NB4 (cell line): ENCODE results near the gene VENTX.

Source experiments
- DNase-seq: peaks from one replicate; pipeline ENCODE4 v3.0.0; 2010; ENCODE audit warnings: low read depth
- H3K4me3 ChIP-seq: one replicate; pipeline ENCODE4 v1.5.1; 2011; ENCODE audit warnings: mild to moderate bottlenecking, low read depth, low read length, moderate library complexity
- MYC ChIP-seq: IDR thresholded peaks from 2 replicates; pipeline ENCODE4 v1.6.1; 2011; ENCODE audit warnings: low read depth, low read length
- POLR2A ChIP-seq: IDR thresholded peaks from 2 replicates; pipeline ENCODE4 v1.6.1; 2011; ENCODE audit warnings: mild to moderate bottlenecking; ENCODE audit not compliant: insufficient read length; ENCODE audit errors: extremely low read depth
- TF ChIP-seq, protein P1 (sequence below): IDR thresholded peaks from 2 replicates; pipeline ENCODE4 v1.6.1; 2011; ENCODE audit warnings: low read depth, low read length
- TF ChIP-seq, protein P2 (sequence below): IDR thresholded peaks from one replicate; pipeline ENCODE4 v1.5.1; 2012; ENCODE audit warnings: low read depth, low read length

Gene VENTX

DNA sequence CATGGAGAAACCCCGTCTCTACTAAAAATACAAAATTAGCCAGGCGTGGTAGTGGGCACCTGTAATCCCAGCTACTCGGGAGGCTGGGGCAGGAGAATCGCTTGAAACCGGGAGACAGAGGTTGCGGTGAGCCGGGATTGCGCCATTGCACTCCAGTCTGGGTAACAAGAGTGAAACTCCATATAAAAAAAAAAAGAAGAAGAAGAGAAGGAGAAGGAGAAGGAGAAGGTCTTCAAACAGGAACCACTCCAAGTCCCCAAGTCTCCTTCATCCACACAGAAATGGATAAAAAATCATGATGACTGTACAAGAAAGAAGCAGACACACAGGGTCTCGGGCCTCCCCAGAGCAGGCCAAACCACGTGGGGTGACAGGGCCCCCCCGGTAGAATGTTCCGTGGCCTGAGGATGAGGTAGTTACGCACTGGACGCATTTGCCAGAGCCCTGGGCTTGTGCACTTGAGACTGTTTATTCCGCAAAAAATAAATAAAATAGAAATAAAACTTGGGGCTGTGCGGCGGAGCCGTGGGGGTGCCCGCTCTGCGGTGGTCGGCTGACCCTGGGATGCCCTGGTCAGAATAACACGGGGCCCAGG lies 15.8 kb downstream of the VENTX start:
- H3K4me3 ChIP-seq, result no peak overlapping the region
- DNase-seq, result peak; percentile 53
- TF ChIP-seq, protein P1, sequence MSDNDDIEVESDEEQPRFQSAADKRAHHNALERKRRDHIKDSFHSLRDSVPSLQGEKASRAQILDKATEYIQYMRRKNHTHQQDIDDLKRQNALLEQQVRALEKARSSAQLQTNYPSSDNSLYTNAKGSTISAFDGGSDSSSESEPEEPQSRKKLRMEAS, result no peak
- TF ChIP-seq MYC (no peak), POLR2A (no peak)
- TF ChIP-seq, protein P2, sequence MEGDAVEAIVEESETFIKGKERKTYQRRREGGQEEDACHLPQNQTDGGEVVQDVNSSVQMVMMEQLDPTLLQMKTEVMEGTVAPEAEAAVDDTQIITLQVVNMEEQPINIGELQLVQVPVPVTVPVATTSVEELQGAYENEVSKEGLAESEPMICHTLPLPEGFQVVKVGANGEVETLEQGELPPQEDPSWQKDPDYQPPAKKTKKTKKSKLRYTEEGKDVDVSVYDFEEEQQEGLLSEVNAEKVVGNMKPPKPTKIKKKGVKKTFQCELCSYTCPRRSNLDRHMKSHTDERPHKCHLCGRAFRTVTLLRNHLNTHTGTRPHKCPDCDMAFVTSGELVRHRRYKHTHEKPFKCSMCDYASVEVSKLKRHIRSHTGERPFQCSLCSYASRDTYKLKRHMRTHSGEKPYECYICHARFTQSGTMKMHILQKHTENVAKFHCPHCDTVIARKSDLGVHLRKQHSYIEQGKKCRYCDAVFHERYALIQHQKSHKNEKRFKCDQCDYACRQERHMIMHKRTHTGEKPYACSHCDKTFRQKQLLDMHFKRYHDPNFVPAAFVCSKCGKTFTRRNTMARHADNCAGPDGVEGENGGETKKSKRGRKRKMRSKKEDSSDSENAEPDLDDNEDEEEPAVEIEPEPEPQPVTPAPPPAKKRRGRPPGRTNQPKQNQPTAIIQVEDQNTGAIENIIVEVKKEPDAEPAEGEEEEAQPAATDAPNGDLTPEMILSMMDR, result no peak

DNA sequence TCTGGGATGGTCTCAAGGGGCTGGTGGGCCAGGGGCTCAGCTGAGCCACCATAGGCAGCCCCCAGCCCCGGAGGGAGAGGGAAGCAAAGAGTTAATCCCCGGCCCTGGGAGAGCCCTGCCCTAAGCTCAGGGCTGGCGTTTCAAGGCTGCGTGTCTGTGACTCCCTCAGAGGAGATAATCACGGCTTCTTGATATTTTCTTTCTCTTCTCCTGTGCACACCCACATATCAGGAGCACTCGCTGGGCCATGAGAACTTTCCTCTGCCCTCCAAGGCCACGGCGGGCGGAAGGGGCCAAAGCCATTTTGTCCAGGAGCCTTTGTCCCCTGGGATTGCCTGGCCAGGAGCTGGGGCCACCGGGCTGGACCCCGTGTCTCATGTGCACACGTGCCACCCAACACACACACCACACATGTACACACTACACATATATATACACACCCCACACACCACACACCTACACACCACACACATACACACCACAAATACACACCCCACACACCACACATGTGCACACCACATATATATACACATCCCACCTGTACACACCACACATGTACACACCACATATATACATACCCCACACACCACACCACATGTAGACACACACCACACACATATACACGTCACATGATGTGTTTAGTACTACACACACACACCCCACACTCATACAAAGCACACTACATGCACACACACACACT lies 16.9 kb downstream of the VENTX start:
- H3K4me3 ChIP-seq, result no peak overlapping the region
- TF ChIP-seq POLR2A, result no peak
- no peak for TF ChIP-seq MYC
- TF ChIP-seq, protein P1, result no peak
- TF ChIP-seq, protein P2, result no peak
- DNase-seq, result no peak

DNA sequence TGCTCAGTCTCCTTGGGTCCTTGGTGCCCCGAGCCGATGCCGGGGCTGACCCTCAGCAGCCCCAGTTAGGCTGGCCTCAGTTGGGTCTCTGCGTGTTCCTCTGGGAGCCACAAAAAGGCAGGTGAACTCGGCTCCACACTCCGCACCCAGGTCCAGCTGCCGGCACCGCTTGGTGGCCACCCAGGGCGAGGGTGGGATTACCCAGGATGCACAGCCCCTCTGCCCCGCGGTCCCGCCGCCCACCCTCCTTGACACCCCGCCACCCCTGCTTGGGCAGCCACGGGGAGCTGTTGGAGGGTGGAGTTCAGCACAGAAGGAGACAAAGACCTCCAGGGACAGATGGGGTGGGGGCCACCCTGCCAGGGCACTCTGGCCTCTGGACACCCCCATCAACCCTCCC lies 17.7 kb downstream of the VENTX start:
- no peak overlapping the region for H3K4me3 ChIP-seq
- DNase-seq, result no peak
- TF ChIP-seq, protein P2, result no peak
- TF ChIP-seq POLR2A, result no peak
- no peak for TF ChIP-seq MYC
- TF ChIP-seq, protein P1, result no peak

DNA sequence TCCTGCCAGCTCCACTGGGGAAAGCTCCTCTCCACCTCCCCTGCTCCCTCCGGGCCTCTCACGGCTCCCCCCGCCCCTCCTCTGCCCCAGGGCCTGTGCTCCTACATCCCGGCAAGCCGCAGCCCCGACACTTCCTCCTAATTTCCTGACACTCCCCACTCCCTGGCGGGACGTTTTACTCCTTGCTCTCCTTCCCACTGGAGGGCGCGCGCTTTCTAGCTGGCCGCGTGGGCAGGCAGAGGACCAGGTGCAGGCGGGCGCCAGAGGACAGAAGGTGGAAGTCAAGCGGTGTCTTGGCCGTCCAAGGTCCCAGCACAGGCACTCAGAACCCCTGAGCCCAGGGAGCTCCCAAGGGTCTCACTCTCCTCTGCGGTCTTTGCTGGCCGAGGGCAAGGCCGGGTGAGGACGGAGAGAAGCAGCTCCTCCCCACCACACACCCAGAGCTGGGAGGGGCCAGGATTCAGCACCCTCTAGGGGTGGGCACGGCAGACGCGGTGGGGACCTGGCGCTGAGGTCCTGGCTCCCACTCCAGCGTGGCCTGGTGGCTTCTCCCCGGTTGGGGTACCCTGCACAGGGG lies 19.9 kb downstream of the VENTX start:
- no peak overlapping the region for H3K4me3 ChIP-seq
- peak; percentile 88 for DNase-seq
- TF ChIP-seq MYC (peak; percentile 71), POLR2A (no peak)
- TF ChIP-seq, protein P2, result peak; percentile 27
- TF ChIP-seq, protein P1, result peak; percentile 60; the same call in 1 of the 2 replicates

DNA sequence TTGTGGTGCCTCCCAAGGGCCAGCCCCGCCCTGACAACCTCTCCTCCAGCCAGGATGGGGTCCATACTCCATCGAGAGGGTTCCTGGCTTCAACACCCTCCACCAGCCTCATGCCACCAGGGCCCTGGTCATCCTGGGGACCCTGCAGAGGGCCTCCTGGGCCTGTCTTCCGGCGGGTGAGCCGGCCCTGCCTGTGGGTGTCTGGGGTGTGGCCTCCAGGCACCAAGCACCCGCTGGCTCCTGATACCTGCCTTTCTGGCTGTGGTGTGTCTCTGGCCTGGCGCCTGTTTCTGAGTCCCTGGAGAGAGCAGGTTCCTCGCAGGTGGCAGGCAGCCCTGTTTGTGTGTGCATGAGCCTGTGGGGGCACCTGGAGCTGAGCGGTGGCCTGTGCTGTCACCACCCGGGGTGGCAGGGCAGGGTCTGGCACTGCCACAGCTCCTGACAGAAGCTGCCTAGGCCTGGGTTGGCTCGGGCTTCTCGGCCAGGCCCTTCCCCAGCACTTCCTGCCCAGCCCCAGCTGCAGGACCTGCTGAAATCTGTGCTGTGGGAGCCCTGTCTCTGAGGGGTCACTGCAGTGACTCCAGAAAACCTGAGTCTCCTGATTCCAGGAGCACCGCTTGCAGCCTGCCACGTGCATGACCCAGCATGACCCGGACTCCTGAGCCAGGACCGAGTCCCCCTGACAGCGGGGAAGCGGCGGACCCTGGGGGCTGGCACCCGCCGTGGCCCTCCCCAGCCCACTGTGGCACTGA lies 20.6 kb downstream of the VENTX start:
- H3K4me3 ChIP-seq, result no peak overlapping the region
- TF ChIP-seq MYC (no peak), POLR2A (no peak)
- TF ChIP-seq, protein P1, result no peak
- TF ChIP-seq, protein P2, result no peak
- peak; percentile 60 for DNase-seq
